RWPE2 (cell line): Measurements from ENCODE around the gene ZNF316.

ENCODE experiments used
- ATAC-seq: fragments of 200-7000 bp; cut with Tn5 transposase; 3 replicates; pipeline ENCODE4 v1.9.1; 2021; ENCODE audit warnings: low read depth
- DNase-seq: peaks from one replicate; pipeline ENCODE4 v3.0.0-alpha.2; 2020; ENCODE audit warnings: low spot score
- H3K27ac ChIP-seq: fragments of 450-650 bp; 2 replicates; pipeline ENCODE4 v1.5.1; 2017; ENCODE audit warnings: mild to moderate bottlenecking; ENCODE audit not compliant: poor library complexity, severe bottlenecking
- H3K27me3 ChIP-seq: fragments of 250-450 bp; sonication (Bioruptor Pico); 2 replicates; pipeline ENCODE4 v1.5.1; 2021; ENCODE audit warnings: mild to moderate bottlenecking, moderate library complexity; ENCODE audit not compliant: insufficient read depth, poor library complexity, severe bottlenecking
- H3K36me3 ChIP-seq: fragments of 250-450 bp; sonication (Bioruptor Pico); 2 replicates; pipeline ENCODE4 v1.5.1; 2020; ENCODE audit warnings: low read depth, mild to moderate bottlenecking, moderate library complexity
- H3K4me1 ChIP-seq: fragments of 250-450 bp; sonication (Bioruptor Pico); 2 replicates; pipeline ENCODE4 v1.5.1; 2021; ENCODE audit warnings: mild to moderate bottlenecking, moderate library complexity; ENCODE audit not compliant: insufficient read depth, poor library complexity, severe bottlenecking
- H3K4me3 ChIP-seq: fragments of 250-450 bp; sonication (Bioruptor Pico); 2 replicates; pipeline ENCODE4 v1.5.1; 2021; ENCODE audit warnings: mild to moderate bottlenecking, moderate library complexity; ENCODE audit not compliant: severe bottlenecking
- H3K9me3 ChIP-seq: fragments of 250-450 bp; sonication (Bioruptor Pico); 2 replicates; pipeline ENCODE4 v1.5.1; 2021; ENCODE audit warnings: mild to moderate bottlenecking, moderate library complexity; ENCODE audit not compliant: severe bottlenecking
- CTCF ChIP-seq: fragments of 450-650 bp; IDR thresholded peaks from one replicate; pipeline ENCODE4 v1.5.1; 2017; ENCODE audit warnings: mild to moderate bottlenecking, moderate library complexity; ENCODE audit not compliant: poor library complexity, severe bottlenecking

Gene ZNF316

GRCh38 chr7:6652446-6653011 lies 15.4 kb downstream of the ZNF316 start:
- no peak for DNase-seq

GRCh38 chr7:6653071-6654003 lies 16.2 kb downstream of the ZNF316 start:
- Histone ChIP-seq H3K36me3 (peaks cover 9% of the 10 kb centered on the region), H3K9me3 (no peaks in the 10 kb centered on the region), H3K27ac (no peak overlapping the region), H3K4me3 (no peak overlapping the region), H3K4me1 (no peaks in the 10 kb centered on the region), H3K27me3 (no peaks in the 10 kb centered on the region)
- DNase-seq (no peak), ATAC-seq (no peak)
- TF ChIP-seq CTCF, result no peak

More at GRCh38 chr7:6652446-6653011, 15.4 kb downstream of the ZNF316 start:
- Histone ChIP-seq H3K4me3 (no peak overlapping the region), H3K4me1 (no peaks in the 10 kb centered on the region), H3K36me3 (peaks cover 9% of the 10 kb centered on the region), H3K9me3 (no peaks in the 10 kb centered on the region), H3K27ac (no peak overlapping the region), H3K27me3 (no peaks in the 10 kb centered on the region)
- TF ChIP-seq CTCF, result no peak
- ATAC-seq, result no peak

- ATAC-seq (no peak), DNase-seq (no peak)
- no peak for TF ChIP-seq CTCF
- Histone ChIP-seq H3K9me3 (no peaks in the 10 kb centered on the region), H3K27me3 (no peaks in the 10 kb centered on the region), H3K27ac (no peak overlapping the region), H3K36me3 (peaks cover 9% of the 10 kb centered on the region), H3K4me1 (no peaks in the 10 kb centered on the region), H3K4me3 (no peak overlapping the region)
These were observed 17.2 kb downstream of the ZNF316 start for GRCh38 chr7:6654113-6654841.

GRCh38 chr7:6654842-6655610 lies 17.9 kb downstream of the ZNF316 start:
- H3K4me1 ChIP-seq, result no peaks in the 10 kb centered on the region
- DNase-seq (no peak), ATAC-seq (no peak)
- TF ChIP-seq CTCF, result no peak
- H3K36me3 ChIP-seq, result peaks cover 9% of the 10 kb centered on the region
- H3K4me3 ChIP-seq, result no peak overlapping the region
- H3K27me3 ChIP-seq, result no peaks in the 10 kb centered on the region
- H3K27ac ChIP-seq, result no peak overlapping the region
- H3K9me3 ChIP-seq, result no peaks in the 10 kb centered on the region
